ENCODE data around the gene CD81.

GRCh38 chr11:2421996-2422395 is 44.9 kb downstream of the CD81 start:
- TF ChIP-seq CTCF (IDR thresholded peaks at IDR 0.05) = no peak
- TF ChIP-seq POLR2A (IDR thresholded peaks at IDR 0.05) = no peak

Measured in thyroid gland (tissue), 4 donors.